ENCODE data around the gene FAM47E.

The FAM47E gene

DNA sequence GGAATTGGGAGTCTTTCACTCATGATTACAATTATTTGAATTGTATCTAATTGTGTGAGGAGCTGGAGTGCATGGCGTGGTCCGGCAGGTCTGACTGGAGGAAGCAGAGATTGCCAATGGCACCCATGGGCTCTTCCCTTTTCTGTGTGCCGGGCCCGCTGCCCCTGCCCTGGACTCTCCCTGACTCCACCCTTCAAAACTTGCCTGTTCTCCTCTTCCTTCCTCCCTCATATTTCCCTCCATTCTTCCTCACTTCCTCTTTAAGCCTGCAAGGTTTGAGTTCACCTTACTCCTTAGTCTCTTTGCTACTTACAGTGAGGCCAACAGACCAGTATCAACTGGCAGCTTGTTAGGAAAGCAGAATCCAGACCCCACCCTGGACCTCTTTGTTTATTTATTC lies 48.5 kb downstream of the FAM47E start:
- peaks cover 5% of the 10 kb centered on the region for H3K27me3 Mint-ChIP-seq (ENCODE audit: low read depth)
- peaks cover 26% of the 10 kb centered on the region for H3K9me3 Mint-ChIP-seq
- TF ChIP-seq CTCF (IDR thresholded peaks at IDR 0.05; ENCODE audit: unreplicated experiment in 3 of 3): no peak
- H3K36me3 Mint-ChIP-seq (ENCODE audit: low read depth): peaks cover 12% of the 10 kb centered on the region
- no peak overlapping the region for H3K4me3 Mint-ChIP-seq
- H3K4me1 Mint-ChIP-seq: peaks cover 25% of the 10 kb centered on the region
- H3K27ac Mint-ChIP-seq: no peak overlapping the region

DNA sequence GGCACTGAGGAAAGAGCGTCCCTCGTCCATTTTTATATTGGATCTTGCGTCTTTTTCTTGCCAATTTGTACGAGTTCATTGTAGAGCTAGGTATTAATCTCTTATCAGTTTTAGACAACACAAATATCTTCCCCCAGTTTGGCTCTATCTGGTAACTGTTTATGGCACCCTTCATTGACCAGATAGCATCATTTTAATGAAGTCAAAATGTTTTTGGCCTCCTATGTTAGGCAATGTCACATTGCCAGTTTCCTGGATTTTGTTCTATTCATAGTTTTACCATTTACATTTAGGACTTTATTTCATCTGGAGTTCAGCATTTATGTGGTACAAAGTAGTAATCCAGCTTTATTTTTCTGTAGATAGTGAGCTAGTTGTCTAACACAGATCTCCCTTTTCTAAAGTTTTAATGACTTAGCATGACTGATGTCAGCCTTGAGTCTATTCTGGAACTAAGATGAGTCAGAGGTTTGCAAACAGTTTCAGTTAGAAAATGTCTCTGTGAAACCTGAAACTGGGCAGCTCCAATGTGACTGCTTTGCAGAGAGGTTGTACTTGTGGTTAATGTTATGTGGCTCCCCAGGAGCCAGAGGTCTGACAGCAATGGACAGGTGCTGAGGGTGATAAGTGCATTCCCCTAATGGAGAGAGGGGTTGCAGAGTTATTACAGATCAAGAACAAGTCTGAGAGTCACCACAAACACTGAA lies 49.7 kb downstream of the FAM47E start:
- no peak for TF ChIP-seq CTCF (IDR thresholded peaks at IDR 0.05; ENCODE audit: unreplicated experiment in 3 of 3)
- H3K27ac Mint-ChIP-seq: peak overlapping the region; percentile 1 to 11 (median 4)
- H3K27me3 Mint-ChIP-seq (ENCODE audit: low read depth): peaks cover 8% of the 10 kb centered on the region
- peaks cover 17% of the 10 kb centered on the region for H3K9me3 Mint-ChIP-seq
- H3K4me3 Mint-ChIP-seq: no peak overlapping the region
- peaks cover 33% of the 10 kb centered on the region for H3K4me1 Mint-ChIP-seq
- peaks cover 8% of the 10 kb centered on the region for H3K36me3 Mint-ChIP-seq (ENCODE audit: low read depth)

GRCh38 chr4:76301775-76302162 lies 50.2 kb downstream of the FAM47E start:
- TF ChIP-seq CTCF (IDR thresholded peaks at IDR 0.05; ENCODE audit: unreplicated experiment in 3 of 3): no peak
- Mint-ChIP-seq H3K4me3 (no peak overlapping the region), H3K36me3 (ENCODE audit: low read depth) (peaks cover 8% of the 10 kb centered on the region), H3K27me3 (ENCODE audit: low read depth) (peaks cover 8% of the 10 kb centered on the region), H3K9me3 (peaks cover 14% of the 10 kb centered on the region), H3K4me1 (peaks cover 33% of the 10 kb centered on the region), H3K27ac (peak overlapping the region; percentile 1 to 16 (median 4))

GRCh38 chr4:76302826-76303438 lies 51.4 kb downstream of the FAM47E start:
- Mint-ChIP-seq H3K9me3 (peaks cover 10% of the 10 kb centered on the region), H3K27ac (no peak overlapping the region), H3K4me3 (no peak overlapping the region), H3K4me1 (peaks cover 37% of the 10 kb centered on the region), H3K36me3 (ENCODE audit: low read depth) (peaks cover 8% of the 10 kb centered on the region), H3K27me3 (ENCODE audit: low read depth) (peaks cover 12% of the 10 kb centered on the region)
- TF ChIP-seq CTCF (IDR thresholded peaks at IDR 0.05; ENCODE audit: unreplicated experiment in 3 of 3): no peak

GRCh38 chr4:76305033-76305687 lies 53.6 kb downstream of the FAM47E start:
- Mint-ChIP-seq H3K4me3 (peak overlapping the region; percentile 89 to 91 (median 89)), H3K27me3 (ENCODE audit: low read depth) (peaks cover 12% of the 10 kb centered on the region), H3K27ac (peak overlapping the region in 1 of 3 experiments; percentile 48), H3K9me3 (peaks cover 3% of the 10 kb centered on the region), H3K36me3 (ENCODE audit: low read depth) (peaks cover 9% of the 10 kb centered on the region), H3K4me1 (peaks cover 43% of the 10 kb centered on the region)
- no peak for TF ChIP-seq CTCF (IDR thresholded peaks at IDR 0.05; ENCODE audit: unreplicated experiment in 3 of 3)
